Activated CD8-positive, alpha-beta memory T cell treated with anti-CD3 and anti-CD28 coated beads, Interleukin-2, amount 50 U/mL, for 24 hours (primary cell): ENCODE data around the gene NFIC.
"Not testable (repeated sequence)": the region's sequence is repeated elsewhere in the genome, so short reads cannot be mapped to it uniquely, and the experiment has no call there.

Experiments used
- DNase-seq: peaks from one replicate; pipeline ENCODE4 v3.0.0-alpha.2; 2020; ENCODE audit errors: extremely low read depth

The NFIC gene

DNA sequence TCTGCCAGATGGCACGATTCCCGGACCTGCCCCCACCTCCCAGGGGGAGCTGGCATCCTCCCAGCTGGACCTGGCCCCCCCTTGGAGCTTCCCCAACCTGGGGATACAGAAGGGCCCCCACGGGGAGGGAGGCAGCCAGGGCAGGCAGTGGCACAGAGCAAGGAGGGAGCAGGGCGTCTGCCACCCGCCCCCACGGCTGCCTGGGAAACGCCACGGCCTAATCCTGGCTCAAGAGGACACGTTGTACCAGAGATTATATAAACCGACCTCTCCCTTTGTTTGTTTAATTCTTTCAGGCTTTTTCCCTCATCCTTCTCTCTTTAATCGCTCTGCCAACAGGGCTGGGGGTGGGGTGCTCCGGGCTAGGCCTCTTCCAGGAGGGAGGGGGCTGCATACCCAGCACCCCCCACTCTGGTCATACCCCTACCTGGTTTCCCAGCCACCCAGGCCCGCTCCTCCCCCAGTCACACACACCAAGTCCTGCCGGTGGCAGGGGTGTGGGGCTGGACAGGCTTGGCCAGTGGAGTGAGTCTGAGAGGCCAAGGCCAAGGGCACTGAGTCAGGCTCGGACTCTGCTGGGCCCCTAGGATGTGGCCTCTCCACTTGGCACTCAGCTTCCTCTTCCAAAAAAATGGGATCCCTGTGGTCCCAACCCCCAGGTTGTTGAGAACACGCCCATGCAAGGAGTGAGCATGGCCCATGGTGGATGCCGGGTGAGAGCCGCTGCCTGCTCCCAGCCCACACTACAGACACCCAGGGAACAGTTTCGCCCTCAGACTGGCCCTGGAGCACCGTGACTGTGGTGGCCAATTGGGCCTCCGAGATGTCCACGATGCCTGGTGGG is 29.5 kb upstream of the NFIC start:
- DNase-seq, result no peak

- no peak for DNase-seq
These were observed 27.7 kb upstream of the NFIC start for GRCh38 chr19:3338541-3339181.

DNA sequence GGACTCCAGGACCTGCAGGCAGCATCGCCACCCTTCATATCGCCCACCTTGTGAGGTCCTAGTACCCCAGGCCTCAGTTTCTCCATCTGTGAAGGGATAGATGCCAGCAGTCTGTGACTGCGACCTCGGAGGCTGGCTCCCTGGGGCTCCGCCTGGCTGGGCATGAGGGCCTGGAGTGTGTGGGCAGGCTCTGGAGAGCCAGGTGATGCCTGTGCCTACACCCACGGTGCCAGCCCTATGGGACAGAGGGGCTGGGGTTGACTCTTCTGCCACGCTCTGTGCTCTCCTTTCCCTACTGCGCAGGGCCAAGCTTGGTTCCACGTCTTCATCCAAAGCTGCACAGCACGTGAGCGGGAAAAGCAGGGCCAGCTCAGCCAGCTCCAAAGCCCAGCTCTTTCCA is 26.0 kb upstream of the NFIC start:
- no peak for DNase-seq

DNA sequence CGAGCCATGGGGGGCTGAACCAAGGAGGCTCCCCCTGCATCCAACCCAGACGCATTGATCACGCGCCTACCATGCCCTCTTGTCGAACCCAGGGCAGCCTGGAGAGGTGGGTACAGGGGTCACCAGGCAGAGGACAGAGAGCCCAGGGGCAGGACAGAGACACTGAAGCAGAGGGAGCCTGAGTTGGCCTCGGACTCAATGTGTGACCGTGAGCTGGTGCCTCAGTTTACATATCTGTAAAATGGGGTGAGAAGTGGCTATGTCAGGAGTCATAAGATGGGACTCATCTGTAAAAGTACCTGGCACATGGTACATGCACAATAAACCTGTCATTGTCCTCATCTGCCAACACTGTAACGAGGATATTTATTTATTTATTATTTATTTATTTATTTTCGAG is 24.1 kb upstream of the NFIC start:
- no peak for DNase-seq

DNA sequence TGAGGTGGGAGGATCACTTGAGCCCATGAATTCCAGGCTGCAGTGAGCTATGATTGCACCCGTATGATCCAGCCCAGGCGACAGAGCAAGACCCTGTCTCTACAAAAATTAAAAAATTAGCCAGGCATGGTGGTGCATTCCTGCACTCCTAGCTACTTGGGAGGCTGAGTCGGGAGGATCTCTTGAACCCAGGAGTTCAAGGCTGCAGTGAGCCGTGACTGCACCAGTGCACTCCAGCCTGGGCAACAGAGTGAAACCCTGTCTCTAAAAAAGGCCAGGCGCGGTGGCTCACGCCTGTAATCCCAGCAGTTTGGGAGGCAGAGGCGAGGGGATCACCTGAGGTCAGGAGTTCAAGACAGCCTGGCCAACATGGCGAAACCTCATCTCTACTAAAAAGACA is 23.4 kb upstream of the NFIC start:
- not testable (repeated sequence) for DNase-seq

GRCh38 chr19:3343619-3344502 is 22.5 kb upstream of the NFIC start:
- no peak for DNase-seq

DNA sequence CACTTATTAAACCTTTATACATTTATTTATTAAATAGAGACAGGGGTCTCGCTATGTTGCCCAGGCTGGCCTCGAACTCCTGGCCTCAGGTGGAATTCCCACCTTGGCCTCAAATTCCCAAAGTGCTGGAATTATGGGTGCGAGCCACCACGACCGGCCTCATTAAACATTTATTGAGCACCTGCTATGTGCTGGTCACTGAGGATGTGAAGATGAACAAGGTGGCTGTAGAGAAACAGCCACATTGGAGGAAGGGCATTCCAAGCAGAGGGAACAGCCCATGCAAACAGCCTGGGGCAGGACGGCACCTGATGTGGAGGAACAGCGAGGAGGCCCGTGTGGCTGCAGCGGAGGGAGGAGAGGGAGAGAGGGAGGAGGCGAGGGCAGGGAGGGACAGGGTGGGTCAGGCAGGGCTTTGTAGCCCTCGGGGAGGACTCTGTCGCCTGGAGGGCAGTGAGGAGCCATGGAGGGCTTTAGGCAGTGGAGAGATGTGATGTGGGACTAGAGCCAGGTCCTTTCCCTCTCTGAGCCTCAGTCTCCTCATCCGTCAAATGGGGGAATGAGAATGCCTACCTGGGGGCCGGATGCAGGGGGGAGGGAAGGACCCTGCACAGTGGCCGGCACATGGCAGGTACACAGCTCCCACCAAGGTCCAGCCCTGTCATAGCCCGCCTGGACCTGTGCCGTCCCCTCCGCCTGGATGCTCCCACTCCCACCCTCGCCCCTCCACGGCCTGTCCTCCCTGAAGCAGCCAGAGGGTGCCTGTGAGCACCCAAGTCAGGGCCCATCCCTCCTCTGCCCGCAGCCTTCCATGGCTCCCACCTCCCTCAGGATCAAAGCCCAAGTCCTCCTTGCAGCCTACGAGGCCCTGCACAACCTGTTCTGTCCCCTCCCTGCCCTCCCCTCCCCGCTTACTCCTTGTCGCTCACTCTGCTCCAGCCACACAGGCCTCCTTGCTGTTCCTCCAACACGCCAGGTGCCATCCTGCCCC is 21.5 kb upstream of the NFIC start:
- no peak for DNase-seq

GRCh38 chr19:3345850-3346460 is 20.4 kb upstream of the NFIC start:
- no peak for DNase-seq

DNA sequence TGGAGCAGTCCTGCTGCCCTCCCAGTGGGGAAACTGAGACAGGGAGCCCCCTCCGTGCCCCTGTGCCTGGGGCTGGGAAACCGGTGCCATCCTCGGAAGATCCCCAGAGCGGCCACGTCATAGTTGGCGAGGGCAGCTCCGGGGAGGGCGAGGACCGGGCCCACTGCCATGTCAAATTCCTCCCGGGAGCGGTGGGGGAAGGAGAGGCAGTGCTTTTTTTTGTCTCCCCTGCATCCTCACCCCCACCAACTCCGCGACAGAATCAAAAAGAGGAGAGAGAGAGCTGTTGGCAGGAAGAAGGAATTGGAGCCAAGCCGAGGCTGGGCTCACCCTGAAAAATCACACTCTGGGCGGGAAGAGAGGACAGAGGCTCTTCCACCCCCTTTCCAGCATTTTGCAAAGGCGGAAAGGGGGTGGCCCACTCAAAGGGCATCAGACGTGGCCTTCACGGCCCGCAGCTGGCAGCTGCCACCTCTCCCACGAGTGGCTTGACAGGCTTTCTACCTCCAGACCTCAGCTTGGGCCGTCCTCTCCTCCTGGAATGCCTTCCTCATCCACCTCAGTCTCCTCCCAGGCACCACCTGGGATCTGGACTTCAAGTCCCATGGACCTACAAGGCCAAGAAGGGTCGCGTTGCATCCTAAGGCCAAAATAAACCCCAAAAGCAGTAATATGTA is 19.6 kb upstream of the NFIC start:
- no peak for DNase-seq

DNA sequence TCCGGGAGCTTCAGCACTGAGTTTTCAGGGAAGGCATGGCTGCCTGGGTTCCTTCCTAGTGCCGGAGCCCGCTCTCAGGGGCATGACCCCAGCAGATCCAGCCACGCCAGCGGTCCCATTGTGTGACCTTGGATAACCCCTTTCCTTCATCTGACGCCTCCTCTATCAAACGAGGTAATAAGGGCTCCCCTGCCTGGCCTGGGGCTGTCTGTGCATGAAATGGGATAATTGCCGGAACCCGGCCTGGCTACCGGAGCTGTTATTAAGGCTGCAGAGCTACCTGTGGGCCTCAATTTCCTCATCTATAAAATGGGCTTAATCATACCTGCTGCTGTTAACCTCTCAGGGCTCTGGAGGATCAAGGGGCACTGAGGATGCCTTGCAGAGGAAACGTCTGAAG is 18.3 kb upstream of the NFIC start:
- no peak for DNase-seq

DNA sequence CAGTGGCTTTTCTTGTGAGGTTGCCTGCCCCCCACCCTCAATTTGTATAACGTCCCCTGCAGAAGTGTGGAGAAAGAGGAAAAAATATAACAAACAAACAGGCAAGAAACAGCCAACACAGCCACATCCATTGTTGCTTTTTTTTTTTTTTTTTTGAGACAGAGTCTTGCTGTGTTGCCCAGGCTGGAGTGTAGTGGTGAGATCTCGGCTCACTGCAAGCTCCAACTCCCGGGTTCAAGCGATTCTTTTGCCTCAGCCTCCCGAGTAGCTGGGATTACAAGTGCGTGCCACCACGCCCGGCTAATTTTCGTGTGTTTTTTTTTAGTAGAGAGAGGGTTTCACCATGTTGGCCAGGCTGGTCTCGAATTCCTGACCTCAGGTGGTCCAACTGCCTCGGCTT is 17.9 kb upstream of the NFIC start:
- not testable (repeated sequence) for DNase-seq

GRCh38 chr19:3350014-3350663 is 16.2 kb upstream of the NFIC start:
- DNase-seq, result no peak

DNA sequence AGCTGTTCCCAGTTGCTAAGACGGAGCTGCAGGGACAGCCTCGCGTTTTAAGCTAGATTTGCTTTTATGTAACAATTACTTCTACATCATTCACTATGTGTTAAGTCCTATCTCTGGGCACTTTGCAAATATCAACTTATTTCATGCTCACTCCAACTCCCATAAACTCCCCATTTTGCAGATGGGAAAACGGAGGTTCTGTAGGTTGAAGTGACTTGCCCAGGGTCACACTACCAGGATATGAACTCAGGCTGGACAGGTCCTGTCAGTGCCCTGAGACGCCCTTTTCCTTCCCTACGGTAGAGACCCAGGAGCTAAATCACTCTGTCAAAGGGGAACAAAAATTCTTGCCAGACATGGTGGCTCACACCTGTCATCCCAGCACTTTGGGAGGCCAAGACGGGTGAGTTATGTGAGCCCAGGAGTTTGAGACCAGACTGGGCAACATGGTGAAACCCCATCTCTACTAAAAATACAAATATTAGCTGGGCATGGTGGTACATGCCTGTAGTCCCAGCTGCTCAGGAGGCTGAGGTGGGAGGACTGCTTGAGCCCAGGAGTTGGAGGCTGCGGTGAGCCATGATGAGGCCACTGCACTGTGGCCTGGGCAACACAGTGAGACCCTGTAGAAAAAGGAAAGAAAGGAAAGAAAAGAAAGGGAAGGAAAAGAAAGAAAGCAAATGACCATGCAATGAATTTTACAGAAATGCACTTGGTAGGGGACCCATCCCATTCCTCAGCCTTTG is 14.5 kb upstream of the NFIC start:
- DNase-seq, result no peak

DNA sequence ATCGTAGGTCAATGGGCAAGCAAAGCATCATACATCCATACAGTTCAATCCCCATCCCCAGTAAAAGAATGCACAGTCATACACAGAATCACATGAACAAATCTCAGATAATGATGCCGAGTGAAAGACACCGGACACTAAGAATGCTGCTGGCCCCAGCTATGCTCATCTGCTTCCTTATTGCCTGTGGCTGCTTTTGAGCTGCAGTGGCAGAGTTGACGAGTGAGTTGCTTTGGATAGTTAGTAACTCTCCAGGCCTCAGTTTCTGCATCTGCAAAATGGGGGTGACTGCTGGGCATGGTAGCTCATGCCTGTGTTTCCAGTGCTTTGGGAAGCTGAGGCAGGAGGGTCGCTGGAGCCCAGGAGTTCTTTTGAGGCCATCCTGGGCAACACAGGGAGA is 12.9 kb upstream of the NFIC start:
- no peak for DNase-seq

- DNase-seq, result no peak
These were observed 9.6 kb upstream of the NFIC start for GRCh38 chr19:3356805-3357204.

GRCh38 chr19:3357271-3357991 is 9.0 kb upstream of the NFIC start:
- DNase-seq, result no peak

DNA sequence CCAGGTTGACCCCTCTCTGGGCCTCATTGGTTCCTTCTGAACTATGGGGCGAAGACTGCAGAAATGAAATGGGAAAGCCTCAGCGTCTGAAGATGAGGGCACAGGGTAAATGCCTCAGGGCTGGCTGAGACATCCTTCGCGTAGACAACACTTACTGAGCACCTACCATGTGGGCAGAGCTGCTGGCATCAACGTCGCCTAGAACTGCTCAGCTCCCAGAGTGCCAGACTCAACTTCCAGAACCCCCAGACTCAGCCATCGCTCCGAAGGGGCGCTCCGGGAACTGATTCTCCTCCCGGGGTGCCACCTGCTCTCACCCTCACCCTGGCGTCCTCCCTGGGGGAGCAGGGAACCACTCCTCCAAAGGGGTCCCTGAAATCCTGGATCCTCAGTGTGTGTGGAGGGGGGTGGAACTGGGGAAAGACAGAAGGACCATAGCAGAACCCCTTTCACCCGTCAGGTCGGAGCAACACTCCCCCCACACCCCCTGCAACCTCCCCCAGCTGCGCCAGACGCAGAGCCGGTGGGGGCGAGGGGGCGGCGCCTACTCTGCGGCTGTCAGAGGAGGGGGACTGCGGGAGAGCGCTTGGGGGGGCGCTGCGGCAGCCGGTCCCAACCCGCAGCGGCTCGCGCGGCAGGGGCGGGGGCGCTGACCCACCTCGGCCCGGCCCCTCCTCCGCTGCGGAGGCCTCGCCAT is 8.2 kb upstream of the NFIC start:
- no peak for DNase-seq

DNA sequence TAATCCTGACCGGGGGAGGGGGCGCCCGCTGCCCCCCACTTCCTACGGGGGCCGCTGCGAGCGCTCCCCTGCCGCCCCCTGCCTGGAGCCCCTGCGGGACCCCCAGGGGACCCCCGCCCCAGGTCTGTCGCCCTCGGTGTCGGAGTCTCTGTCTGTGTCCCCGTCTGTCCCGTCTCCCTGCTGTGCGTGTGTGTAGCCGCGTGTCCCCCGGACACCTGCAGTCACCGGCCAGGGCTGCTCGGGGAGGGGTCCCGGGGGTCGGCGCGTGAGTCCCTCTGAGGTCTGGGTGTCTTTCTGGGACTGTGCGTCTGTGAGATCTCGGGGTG is 7.7 kb upstream of the NFIC start:
- no peak for DNase-seq
